ENCODE results near the gene NPTX1.

The NPTX1 gene

GRCh38 chr17:80503031-80503430, 26.6 kb upstream of the NPTX1 start:
- Histone ChIP-seq H3K27ac (ENCODE audit: low read depth, low read length) (no peak overlapping the region), H3K4me2 (ENCODE audit: low read depth, low read length, poor library complexity, severe bottlenecking) (no peak overlapping the region), H3K79me2 (ENCODE audit: insufficient read depth, low read length) (no peaks in the 10 kb centered on the region), H3K9ac (ENCODE audit: low read length) (no peak overlapping the region), H3F3A (ENCODE audit: insufficient read depth) (no peaks in the 10 kb centered on the region), H2AFZ (ENCODE audit: low read depth, low read length, severe bottlenecking) (no peak overlapping the region), H3K9me2 (replicated peaks; ENCODE audit: insufficient read depth, low read length) (no peaks in the 10 kb centered on the region), H3K9me3 (ENCODE audit: insufficient read depth, low read length) (no peaks in the 10 kb centered on the region), H3K27me3 (ENCODE audit: low read length) (no peaks in the 10 kb centered on the region), H3K36me3 (ENCODE audit: low read length) (no peaks in the 10 kb centered on the region), H4K20me1 (ENCODE audit: low read depth, low read length) (no peaks in the 10 kb centered on the region), H3K4me3 (ENCODE audit: insufficient read depth, low read length, poor library complexity, severe bottlenecking) (no peak overlapping the region)
- TF ChIP-seq EZH2phosphoT487 (conservative IDR thresholded peaks at IDR 0.05; ENCODE audit: low read length) (no peak), CTCF (IDR thresholded peaks at IDR 0.05; ENCODE audit: insufficient read depth, low read length, poor library complexity, severe bottlenecking) (no peak)

GRCh38 chr17:80502578-80502877, 26.1 kb upstream of the NPTX1 start:
- H3K4me2 ChIP-seq (ENCODE audit: low read depth, low read length, poor library complexity, severe bottlenecking), result no peak overlapping the region
- H3K9me2 ChIP-seq (replicated peaks; ENCODE audit: insufficient read depth, low read length), result no peaks in the 10 kb centered on the region
- H3F3A ChIP-seq (ENCODE audit: insufficient read depth), result no peaks in the 10 kb centered on the region
- H2AFZ ChIP-seq (ENCODE audit: low read depth, low read length, severe bottlenecking), result no peak overlapping the region
- no peaks in the 10 kb centered on the region for H4K20me1 ChIP-seq (ENCODE audit: low read depth, low read length)
- no peaks in the 10 kb centered on the region for H3K36me3 ChIP-seq (ENCODE audit: low read length)
- H3K9me3 ChIP-seq (ENCODE audit: insufficient read depth, low read length), result no peaks in the 10 kb centered on the region
- H3K79me2 ChIP-seq (ENCODE audit: insufficient read depth, low read length), result no peaks in the 10 kb centered on the region
- no peak overlapping the region for H3K27ac ChIP-seq (ENCODE audit: low read depth, low read length)
- no peak overlapping the region for H3K9ac ChIP-seq (ENCODE audit: low read length)
- no peak overlapping the region for H3K4me3 ChIP-seq (ENCODE audit: insufficient read depth, low read length, poor library complexity, severe bottlenecking)
- TF ChIP-seq EZH2phosphoT487 (conservative IDR thresholded peaks at IDR 0.05; ENCODE audit: low read length) (no peak), CTCF (IDR thresholded peaks at IDR 0.05; ENCODE audit: insufficient read depth, low read length, poor library complexity, severe bottlenecking) (no peak)
- H3K27me3 ChIP-seq (ENCODE audit: low read length), result no peaks in the 10 kb centered on the region

- Histone ChIP-seq H3K27me3 (ENCODE audit: low read length) (no peaks in the 10 kb centered on the region), H3F3A (ENCODE audit: insufficient read depth) (no peaks in the 10 kb centered on the region), H3K9ac (ENCODE audit: low read length) (no peak overlapping the region), H3K4me3 (ENCODE audit: insufficient read depth, low read length, poor library complexity, severe bottlenecking) (no peak overlapping the region), H3K27ac (ENCODE audit: low read depth, low read length) (no peak overlapping the region), H3K4me2 (ENCODE audit: low read depth, low read length, poor library complexity, severe bottlenecking) (no peak overlapping the region), H3K36me3 (ENCODE audit: low read length) (no peaks in the 10 kb centered on the region), H2AFZ (ENCODE audit: low read depth, low read length, severe bottlenecking) (no peak overlapping the region), H3K79me2 (ENCODE audit: insufficient read depth, low read length) (no peaks in the 10 kb centered on the region), H3K9me2 (replicated peaks; ENCODE audit: insufficient read depth, low read length) (no peaks in the 10 kb centered on the region), H3K9me3 (ENCODE audit: insufficient read depth, low read length) (no peaks in the 10 kb centered on the region), H4K20me1 (ENCODE audit: low read depth, low read length) (no peaks in the 10 kb centered on the region)
- no peak for TF ChIP-seq EZH2phosphoT487 (conservative IDR thresholded peaks at IDR 0.05; ENCODE audit: low read length)
- no peak for TF ChIP-seq CTCF (IDR thresholded peaks at IDR 0.05; ENCODE audit: insufficient read depth, low read length, poor library complexity, severe bottlenecking)
These were observed 25.6 kb upstream of the NPTX1 start for GRCh38 chr17:80501741-80502577.
